Calu3 (cell line): ENCODE results near the gene GRAMD4. TPM values are rescaled to one million over a fixed set of nuclear protein-coding genes. Genes with fewer than 3 reads are reported as not detected.

Source experiments
- BruUV-seq: library from RNA; stranded (reverse); fragments of 400-500 nt; replicated peaks from 2 replicates; lab custom pipeline; 2021; lab: Mats Ljungman, UMichigan
- CTCF ChIA-PET: fragments of 300-600 bp; sonication (Branson Sonifier 250); formaldehyde crosslinking; loops from one replicate; lab custom pipeline; 2022; ENCODE audit warnings: antibody characterized with exemption; lab: Charles Lee
- DNase-seq: peaks from one replicate; pipeline ENCODE4 v3.0.0; 2022
- H3K27ac Mint-ChIP-seq: one replicate; pipeline ENCODE4 v1.8.0; 2022; ENCODE audit warnings: mixed read lengths; ENCODE audit not compliant: unreplicated experiment
- H3K27me3 Mint-ChIP-seq: one replicate; pipeline ENCODE4 v1.8.0; 2022; ENCODE audit warnings: mixed read lengths; ENCODE audit not compliant: unreplicated experiment
- H3K36me3 Mint-ChIP-seq: one replicate; pipeline ENCODE4 v1.8.0; 2022; ENCODE audit warnings: mild to moderate bottlenecking, moderate library complexity, mixed read lengths; ENCODE audit not compliant: insufficient read depth, unreplicated experiment
- H3K4me1 Mint-ChIP-seq: one replicate; pipeline ENCODE4 v1.8.0; 2022; ENCODE audit warnings: mild to moderate bottlenecking, low read depth, mixed read lengths; ENCODE audit not compliant: unreplicated experiment
- H3K4me3 Mint-ChIP-seq: one replicate; pipeline ENCODE4 v1.8.0; 2022; ENCODE audit warnings: mild to moderate bottlenecking, low read depth, moderate library complexity, mixed read lengths; ENCODE audit not compliant: unreplicated experiment
- H3K9me3 Mint-ChIP-seq: one replicate; pipeline ENCODE4 v1.8.0; 2022; ENCODE audit warnings: low read depth, mixed read lengths; ENCODE audit not compliant: unreplicated experiment
- CTCF ChIP-seq: fragments of 200-600 bp; IDR thresholded peaks from one replicate; pipeline ENCODE4 v1.8.0; 2022; ENCODE audit warnings: antibody characterized with exemption; ENCODE audit not compliant: unreplicated experiment
- intact Hi-C: fragments of 100-400 bp; cut with micrococcal nuclease; formaldehyde crosslinking; loops from one replicate; pipeline ENCODE4 v1.10.0; 2022; ENCODE audit not compliant: unreplicated experiment
- total RNA-seq: library from RNA; stranded (reverse); gene quantifications from 2 replicates; pipeline ENCODE4 v1.2.3, GENCODE V29; 2022

The GRAMD4 gene
- total RNA-seq, 1 experiment from 2014 or later = 61.2 TPM

- CTCF ChIA-PET = no interaction called here
- Mint-ChIP-seq H3K9me3 (no peaks in the 10 kb centered on the region), H3K4me3 (no peak overlapping the region), H3K27me3 (no peaks in the 10 kb centered on the region), H3K36me3 (peaks cover 31% of the 10 kb centered on the region), H3K27ac (no peak overlapping the region), H3K4me1 (peaks cover 8% of the 10 kb centered on the region)
- no peak for TF ChIP-seq CTCF
- DNase-seq = no peak
- intact Hi-C loops = no loop called here
- no TSS peak for BruUV-seq
Measured at GRCh38 chr22:46688949-46689348, 68.8 kb downstream of the GRAMD4 start.

GRCh38 chr22:46690146-46690545, 70.0 kb downstream of the GRAMD4 start:
- no peak for TF ChIP-seq CTCF
- no TSS peak for BruUV-seq
- no peak overlapping the region for H3K27ac Mint-ChIP-seq
- peaks cover 31% of the 10 kb centered on the region for H3K36me3 Mint-ChIP-seq
- intact Hi-C loops = no loop called here
- H3K4me1 Mint-ChIP-seq = peaks cover 8% of the 10 kb centered on the region
- CTCF ChIA-PET = no interaction called here
- no peak overlapping the region for H3K4me3 Mint-ChIP-seq
- DNase-seq = no peak
- H3K9me3 Mint-ChIP-seq = no peaks in the 10 kb centered on the region
- H3K27me3 Mint-ChIP-seq = no peaks in the 10 kb centered on the region

GRCh38 chr22:46691571-46691970, 71.4 kb downstream of the GRAMD4 start:
- no peak for TF ChIP-seq CTCF
- CTCF ChIA-PET = no interaction called here
- Mint-ChIP-seq H3K4me3 (no peak overlapping the region), H3K4me1 (no peaks in the 10 kb centered on the region), H3K27me3 (no peaks in the 10 kb centered on the region), H3K36me3 (peaks cover 30% of the 10 kb centered on the region), H3K9me3 (no peaks in the 10 kb centered on the region), H3K27ac (no peak overlapping the region)
- intact Hi-C loops = no loop called here
- DNase-seq = no peak
- BruUV-seq = no TSS peak

- Mint-ChIP-seq H3K4me3 (no peak overlapping the region), H3K27me3 (no peaks in the 10 kb centered on the region), H3K36me3 (peaks cover 38% of the 10 kb centered on the region), H3K27ac (no peak overlapping the region), H3K4me1 (no peaks in the 10 kb centered on the region), H3K9me3 (no peaks in the 10 kb centered on the region)
- DNase-seq = no peak
- intact Hi-C loops = no loop called here
- CTCF ChIA-PET = no interaction called here
- TF ChIP-seq CTCF = no peak
- no TSS peak for BruUV-seq
Measured at GRCh38 chr22:46693634-46694415, 73.6 kb downstream of the GRAMD4 start.
